GM19468 (cell line): ENCODE measurements around the gene STKLD1.
"Not testable (repeated sequence)": the region's sequence is repeated elsewhere in the genome, so short reads cannot be mapped to it uniquely, and the experiment has no call there.

Source experiments
- ATAC-seq: cut with Tn5 transposase; IDR thresholded peaks from one replicate; pipeline ENCODE4 v1.9.1; 2021; ENCODE audit warnings: mild to moderate bottlenecking, moderate library complexity, moderate number of reproducible peaks; ENCODE audit not compliant: unreplicated experiment; ENCODE audit errors: extremely low read depth

Gene STKLD1

DNA sequence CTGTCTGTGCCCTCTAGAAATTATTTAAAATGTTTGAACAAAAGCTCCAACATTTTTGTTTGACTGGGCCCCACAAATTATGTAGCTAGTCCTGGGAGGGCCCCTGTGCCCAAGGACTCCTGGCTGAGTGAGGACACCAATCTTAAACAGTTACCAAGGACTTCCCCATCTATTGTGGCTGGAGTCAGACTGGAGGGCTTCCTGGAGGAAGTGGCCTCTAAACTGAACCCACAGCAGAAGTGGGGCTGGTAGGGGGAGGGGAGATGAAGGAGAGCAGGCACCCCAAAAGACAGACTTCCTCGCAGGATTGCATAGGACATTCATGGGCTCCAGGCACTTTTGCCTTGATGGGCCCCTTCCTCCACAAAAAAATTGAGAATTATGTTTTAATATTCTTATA is 54.1 kb downstream of the STKLD1 start:
- no peak for ATAC-seq

DNA sequence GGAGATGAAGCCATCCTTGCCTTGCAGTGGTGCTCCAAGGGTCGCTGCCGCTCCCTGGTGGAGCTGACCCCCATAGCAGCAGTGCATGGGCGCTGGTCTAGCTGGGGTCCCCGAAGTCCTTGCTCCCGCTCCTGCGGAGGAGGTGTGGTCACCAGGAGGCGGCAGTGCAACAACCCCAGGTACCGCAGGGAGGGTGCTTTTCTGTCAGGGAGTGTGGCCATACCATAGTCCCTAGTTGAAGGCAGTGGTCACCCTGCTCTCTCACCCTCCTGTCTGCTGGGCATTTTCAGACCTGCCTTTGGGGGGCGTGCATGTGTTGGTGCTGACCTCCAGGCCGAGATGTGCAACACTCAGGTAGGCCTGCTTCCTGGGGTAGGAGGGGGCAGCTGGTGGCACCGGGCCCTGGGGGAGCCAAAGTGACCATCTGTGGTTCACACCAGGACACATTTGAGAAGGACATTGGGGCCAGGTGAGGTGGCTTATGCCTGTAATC is 57.2 kb downstream of the STKLD1 start:
- ATAC-seq, result no peak

DNA sequence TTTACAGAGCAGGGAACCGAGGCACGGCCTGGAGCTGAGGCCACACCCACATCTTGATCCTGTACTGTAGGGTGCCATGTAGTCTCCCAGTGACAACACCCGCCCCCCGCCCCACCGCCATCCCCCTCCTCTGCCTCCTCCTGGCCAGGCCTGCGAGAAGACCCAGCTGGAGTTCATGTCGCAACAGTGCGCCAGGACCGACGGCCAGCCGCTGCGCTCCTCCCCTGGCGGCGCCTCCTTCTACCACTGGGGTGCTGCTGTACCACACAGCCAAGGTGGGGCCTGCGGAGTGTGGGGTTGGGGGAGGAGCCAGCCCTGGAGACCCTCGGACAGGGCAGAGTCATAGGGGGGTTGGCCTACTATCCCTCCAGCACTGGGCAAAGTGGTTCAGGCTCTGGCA is 60.5 kb downstream of the STKLD1 start:
- no peak for ATAC-seq

DNA sequence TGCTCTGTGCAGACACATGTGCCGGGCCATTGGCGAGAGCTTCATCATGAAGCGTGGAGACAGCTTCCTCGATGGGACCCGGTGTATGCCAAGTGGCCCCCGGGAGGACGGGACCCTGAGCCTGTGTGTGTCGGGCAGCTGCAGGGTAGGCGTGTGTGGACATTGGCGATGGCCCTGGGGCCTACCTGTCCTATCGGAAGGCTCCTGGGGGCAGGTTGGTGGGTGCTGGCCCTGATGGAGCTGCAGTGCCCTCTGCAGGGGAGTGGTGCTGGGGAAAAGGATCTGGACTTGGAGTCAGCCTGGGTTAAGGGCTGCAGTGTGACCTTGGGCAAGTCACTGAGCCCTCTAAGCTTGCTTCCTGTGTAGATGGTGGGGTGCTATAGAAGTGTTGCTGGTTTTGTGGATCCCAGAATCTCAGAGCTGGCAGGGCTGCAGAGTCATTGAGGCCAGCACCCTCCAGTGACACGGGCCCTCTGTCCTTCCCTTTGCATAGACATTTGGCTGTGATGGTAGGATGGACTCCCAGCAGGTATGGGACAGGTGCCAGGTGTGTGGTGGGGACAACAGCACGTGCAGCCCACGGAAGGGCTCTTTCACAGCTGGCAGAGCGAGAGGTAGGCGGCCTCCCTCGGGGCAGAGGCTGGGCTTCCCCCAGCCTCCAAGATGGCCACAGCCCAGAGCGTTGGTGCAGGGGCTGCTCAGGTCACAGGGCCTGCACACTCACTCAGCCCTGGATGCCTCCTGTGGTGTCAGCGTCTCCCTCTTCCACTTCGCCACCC is 61.8 kb downstream of the STKLD1 start:
- ATAC-seq, result no peak

DNA sequence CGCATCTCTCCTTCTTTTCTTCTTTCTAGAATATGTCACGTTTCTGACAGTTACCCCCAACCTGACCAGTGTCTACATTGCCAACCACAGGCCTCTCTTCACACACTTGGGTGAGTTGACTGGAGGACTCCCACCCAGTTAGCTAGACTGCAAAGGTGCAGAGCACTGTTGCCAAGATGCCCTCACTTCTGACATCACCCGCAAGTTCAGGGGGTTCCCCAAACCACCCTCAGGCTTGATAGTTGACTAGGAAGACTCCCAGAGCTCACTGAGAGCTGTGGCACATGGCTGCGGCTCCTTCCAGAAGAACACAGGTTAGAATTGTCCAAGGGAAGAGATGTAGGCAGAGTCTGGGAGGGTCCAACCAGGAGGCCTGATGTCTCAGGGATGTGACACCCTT is 63.2 kb downstream of the STKLD1 start:
- ATAC-seq, result no peak

DNA sequence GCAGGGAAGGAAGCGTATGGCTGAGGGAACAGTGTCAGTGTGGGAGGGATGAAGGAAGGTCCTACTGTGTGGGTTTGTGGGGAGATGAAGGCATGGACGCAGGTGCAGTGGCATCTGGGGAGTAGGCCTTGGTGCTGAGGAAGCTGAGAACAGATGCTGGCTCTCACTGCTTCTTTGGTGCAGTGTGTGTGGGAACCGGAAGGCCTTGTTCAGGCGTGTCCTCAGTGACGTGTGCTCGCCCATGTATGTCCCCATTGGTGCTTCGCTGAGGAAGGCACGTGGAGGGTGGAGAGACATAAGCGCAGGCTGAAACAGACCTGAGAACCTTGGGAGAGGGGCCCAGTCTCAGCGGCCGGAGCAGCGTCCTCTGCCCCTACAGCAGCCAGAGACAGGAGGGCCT is 64.7 kb downstream of the STKLD1 start:
- ATAC-seq, result no peak

DNA sequence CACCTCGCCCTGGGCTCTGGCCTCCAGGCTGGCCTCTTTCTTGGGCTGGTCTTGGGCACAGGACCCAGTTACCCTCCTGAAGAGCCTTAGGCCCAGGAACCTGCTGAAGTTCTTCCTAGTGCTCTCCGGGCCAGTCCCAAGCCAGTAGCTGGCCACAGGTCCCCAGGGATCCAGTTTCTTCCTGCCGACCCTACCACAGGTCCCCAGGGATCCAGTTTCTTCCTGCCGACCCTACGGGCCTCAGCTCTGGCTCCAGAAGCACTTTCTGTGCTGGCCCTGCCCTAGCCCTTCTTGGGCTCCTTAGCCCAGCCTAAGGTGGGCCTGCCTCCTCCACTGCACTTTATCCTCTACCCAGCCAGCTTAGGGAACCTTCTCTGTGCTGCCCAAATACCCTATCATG is 65.4 kb downstream of the STKLD1 start:
- no peak for ATAC-seq

DNA sequence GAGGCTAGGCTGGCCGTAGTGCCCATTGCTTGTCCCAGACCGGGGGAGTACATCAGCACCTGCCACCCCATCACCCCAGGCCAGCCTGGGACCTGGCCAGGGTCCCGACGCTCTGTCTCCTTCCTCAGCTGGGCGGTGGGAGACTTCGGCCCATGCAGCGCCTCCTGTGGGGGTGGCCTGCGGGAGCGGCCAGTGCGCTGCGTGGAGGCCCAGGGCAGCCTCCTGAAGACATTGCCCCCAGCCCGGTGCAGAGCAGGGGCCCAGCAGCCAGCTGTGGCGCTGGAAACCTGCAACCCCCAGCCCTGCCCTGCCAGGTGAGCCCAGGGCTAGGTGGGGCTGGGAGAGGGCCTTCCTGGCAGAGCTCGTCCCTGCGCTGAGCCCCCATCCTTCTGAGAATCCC is 67.1 kb downstream of the STKLD1 start:
- no peak for ATAC-seq

DNA sequence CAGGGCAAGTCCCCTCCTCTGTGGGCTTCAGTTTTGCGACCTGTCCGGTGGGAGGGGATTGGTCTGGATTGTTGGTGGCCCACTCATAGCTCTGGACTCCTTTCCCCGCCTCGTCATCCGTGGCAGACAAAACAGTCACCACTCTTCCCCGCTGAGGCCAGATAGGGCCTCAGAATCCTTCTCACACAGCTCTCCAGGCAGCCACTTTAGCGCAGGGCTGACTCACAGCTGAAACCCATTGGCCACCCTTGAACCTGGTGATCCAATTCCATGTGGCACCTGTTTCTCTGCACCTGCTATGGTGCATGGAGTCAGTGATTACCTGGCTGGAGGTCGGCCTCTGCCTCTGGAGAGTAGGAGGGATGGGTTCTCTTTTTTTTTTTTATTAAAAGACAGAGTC is 67.8 kb downstream of the STKLD1 start:
- ATAC-seq, result no peak

DNA sequence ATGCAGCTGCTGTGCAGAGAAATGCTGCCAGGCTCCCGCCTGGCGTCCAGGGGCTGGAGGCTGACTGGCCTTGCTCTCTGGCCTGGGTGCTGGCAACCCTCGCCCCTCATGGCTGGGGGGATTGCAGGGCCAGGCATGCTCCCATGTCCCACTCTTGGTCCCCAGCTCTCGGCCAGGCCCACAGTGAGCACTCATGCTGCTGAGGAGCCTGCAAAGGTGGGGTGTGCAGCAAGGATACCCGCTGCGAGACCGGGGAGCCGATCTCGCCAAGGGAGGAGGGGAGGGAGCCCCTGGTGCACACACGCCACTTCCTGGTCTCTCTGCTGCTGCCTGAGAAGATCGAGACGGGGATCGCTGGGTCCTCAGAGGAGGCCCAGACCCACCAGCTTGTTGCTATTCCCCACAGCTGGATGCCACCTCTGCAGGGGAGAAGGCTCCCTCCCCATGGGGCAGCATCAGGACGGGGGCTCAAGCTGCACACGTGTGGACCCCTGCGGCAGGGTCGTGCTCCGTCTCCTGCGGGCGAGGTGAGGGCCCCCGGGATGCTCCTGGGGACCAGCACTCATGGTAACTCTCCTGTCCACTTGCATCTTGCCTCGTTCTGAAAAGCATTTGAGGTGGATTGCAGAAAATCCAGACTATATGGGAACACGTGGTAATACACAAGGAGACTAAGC is 69.3 kb downstream of the STKLD1 start:
- ATAC-seq, result no peak

DNA sequence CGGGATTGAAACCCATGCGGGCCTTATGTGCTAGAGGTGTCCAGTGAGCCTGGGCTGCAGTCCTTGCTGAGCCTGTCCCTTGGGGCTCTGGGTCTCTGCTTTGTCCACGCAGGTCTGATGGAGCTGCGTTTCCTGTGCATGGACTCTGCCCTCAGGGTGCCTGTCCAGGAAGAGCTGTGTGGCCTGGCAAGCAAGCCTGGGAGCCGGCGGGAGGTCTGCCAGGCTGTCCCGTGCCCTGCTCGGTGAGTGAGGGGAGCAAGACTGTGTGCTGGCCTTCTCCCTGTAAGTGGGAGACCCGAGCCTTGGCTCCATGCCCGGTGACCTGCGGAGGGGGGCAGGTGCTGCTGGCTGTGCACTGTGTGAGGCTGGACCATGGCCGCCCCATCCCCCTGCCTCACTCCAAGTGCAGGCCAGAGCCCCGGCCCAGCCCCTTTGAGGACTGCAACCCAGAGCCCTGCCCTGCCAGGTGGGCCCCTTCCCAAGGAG is 72.4 kb downstream of the STKLD1 start:
- ATAC-seq, result no peak

DNA sequence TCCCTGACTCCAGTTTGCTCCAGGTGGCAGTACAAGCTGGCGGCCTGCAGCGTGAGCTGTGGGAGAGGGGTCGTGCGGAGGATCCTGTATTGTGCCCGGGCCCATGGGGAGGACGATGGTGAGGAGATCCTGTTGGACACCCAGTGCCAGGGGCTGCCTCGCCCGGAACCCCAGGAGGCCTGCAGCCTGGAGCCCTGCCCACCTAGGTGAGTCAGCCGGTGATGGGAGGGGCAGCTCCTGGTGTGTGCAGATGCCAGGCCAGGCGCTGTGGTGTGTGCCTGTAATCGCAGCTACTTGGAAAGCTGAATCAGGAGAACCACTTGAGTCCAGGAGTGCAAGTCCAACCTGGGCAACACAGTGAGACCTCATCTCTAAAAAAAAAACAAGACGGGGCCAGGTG is 73.6 kb downstream of the STKLD1 start:
- no peak for ATAC-seq

DNA sequence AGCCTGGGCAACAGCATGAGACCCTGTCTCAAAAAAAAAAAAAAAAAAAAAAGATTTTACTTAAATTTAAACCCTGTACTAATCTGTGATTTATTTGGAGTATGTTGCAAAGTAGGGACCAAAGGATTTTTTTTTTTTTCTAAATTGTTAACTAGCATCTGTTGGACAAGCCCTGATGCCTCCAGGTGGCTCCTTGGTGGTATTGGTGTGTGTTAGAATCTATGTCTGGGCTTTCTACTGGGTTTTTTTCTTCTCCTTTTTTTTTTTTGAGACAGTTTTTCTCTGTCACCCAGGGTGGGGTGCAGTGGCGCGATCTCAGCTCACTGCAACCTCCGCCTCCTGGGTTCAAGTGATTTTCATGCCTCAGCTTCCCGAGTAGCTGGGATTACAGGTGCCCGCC is 75.7 kb downstream of the STKLD1 start:
- not testable (repeated sequence) for ATAC-seq

DNA sequence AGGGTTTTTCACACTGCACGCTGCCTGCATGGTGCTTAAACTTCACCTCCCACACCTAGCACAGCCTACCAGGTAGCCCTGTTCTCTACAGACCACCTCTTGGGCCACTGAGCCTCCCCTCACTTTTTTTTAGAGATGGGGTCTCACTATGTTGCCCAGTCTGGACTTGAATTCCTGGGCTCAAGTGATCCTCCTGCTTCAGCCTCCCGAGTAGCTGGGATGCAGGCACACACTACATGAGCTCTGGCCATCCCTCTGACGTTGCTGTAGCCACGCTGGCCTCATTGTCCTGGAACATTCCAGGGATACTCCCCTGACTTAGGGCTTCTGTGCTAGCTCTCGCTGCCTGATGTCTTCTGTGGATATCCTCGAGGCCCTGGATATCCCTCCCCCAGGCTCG is 76.4 kb downstream of the STKLD1 start:
- no peak for ATAC-seq

DNA sequence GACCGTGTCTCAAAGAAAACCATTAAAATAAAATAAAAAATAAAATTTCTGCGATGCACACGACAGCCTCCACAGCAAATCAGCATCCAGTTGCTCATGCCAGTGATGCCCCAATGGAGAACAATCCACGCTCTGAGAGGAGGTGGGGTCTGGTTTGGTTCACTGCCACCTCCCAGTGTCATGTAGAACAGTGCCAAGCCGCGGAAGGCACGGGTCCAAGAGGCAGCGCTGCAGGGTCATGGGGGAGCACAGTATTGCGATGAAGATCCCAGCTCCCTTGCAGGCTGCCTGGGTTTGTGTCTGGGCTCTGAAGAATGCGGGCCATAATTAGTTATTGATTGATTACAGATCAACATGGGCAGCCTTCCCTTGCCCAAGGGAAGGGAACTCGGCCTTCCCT is 77.5 kb downstream of the STKLD1 start:
- ATAC-seq, result no peak

DNA sequence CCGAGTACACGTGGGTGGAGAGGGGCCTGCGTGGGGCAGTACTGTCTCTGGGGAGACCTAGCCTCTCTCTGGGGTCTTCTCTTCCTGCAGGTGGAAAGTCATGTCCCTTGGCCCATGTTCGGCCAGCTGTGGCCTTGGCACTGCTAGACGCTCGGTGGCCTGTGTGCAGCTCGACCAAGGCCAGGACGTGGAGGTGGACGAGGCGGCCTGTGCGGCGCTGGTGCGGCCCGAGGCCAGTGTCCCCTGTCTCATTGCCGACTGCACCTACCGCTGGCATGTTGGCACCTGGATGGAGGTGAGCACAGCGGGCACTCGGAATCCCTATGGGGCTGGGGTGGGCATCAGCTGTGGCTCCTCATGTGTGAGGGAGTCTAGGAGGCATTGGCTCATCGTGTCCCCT is 78.2 kb downstream of the STKLD1 start:
- no peak for ATAC-seq

DNA sequence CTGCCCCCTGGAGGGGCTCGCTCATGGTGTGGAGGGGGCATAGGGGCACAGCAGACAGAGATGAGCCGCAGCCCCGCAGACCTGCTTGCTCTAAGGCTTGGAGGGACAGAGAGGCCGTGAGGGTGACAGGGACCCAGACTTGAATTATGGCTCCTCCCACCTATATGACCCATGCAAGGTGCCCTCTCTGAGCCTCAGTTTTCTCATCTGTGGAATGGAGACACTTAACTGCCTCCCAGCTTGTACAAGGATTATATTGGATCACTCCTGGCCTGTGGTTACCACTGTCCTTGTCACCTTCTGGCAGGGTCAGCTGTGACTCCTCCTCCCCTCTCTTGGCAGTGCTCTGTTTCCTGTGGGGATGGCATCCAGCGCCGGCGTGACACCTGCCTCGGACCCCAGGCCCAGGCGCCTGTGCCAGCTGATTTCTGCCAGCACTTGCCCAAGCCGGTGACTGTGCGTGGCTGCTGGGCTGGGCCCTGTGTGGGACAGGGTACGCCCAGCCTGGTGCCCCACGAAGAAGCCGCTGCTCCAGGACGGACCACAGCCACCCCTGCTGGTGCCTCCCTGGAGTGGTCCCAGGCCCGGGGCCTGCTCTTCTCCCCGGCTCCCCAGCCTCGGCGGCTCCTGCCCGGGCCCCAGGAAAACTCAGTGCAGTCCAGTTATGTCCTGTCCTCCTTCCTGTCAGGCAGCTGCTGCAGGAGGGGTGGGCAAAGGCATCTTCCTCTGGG is 78.9 kb downstream of the STKLD1 start:
- ATAC-seq, result no peak
